ENCODE results near the gene CACNA1S.
A peak's percentile ranks its signal among the peaks of the same experiment; 100 is the strongest.

CACNA1S gene

GRCh38 chr1:201115390-201115937 is 3.2 kb upstream of the CACNA1S start:
- no peak for DNase-seq

DNA sequence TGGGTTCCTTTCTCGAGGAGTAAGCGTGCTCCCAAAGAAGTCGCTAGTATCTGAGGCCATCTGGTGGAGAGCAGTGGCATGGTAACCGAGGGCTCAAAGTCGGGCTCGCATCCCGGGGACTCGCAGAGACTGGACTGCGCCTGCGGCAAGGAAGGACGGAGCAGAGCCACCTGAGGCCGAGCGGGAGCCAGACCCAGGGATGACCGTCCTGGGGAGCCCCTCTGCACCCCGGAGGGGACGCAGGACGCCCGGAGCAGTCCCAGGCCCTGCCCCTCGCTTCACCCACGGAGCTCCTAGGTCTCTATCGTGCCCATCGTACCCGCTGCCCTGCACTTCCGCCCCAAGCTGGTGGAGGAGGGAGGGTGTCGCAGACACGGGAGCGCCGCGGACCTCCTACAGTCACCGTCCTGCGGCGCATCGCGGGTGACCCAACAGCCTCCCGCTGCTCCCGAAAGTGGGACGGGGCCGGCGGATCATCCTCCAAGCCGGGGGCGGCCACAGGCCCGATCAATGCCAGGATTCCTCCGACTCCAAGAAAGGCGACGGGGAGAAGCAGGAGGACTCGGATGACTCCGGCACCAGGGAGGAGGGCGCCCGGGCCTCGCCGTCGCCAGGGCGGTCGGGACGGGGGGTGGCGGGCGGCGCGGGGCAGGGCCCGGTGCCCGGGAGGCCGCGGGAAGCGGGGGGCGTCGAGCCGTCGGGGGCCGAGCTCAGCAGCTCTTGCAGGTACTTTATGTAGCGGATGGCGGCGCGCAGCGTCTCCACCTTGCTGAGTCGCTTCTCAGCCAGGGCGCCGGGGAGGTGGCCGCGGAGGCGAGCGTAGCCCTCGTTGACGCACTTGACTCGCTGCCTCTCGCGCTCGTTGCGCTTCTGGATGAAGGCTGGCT is 2.3 kb upstream of the CACNA1S start:
- DNase-seq = peak; percentile 60 to 93

- DNase-seq = no peak
Measured at GRCh38 chr1:201113451-201114244, 1.4 kb upstream of the CACNA1S start.

DNA sequence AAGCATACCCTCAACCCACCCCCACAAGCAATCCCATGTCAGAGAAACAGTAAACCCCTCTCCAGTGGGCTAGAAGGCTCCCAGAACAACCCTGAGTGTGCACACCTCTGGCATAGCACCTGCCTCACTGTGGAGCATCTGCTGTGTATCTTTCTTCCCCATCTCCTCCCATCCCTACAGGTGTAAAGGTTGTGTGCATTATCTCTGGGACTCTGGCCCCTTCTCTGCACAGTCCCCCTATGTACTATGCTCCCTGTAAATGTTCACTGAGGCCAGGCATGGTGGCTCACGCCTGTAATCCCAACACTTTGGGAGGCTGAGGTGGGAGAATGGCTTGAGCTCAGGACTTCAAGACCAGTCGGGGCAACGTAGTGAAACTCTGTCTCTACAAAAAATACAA is 700 bp upstream of the CACNA1S start:
- no peak for DNase-seq

DNA sequence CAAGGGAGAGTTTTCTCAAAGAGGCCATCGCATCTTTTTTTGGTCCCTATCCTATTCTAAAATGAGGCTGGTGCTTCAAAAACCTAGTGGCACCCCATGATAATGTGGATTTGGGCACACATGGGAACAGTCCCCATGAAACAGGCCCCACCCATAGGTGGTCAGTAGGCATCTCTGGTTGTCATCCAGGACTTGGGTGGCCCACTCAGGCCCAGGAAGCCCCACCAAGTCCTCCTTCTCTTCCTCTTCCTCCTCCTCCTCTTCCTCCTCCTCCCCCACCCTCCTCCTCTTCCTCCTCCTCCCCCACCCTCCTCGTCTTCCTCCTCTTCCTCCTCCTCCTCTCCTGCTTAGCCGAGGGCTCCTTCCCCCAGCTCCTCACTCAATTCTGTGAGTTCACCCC is 554 bp downstream of the CACNA1S start:
- DNase-seq = no peak

DNA sequence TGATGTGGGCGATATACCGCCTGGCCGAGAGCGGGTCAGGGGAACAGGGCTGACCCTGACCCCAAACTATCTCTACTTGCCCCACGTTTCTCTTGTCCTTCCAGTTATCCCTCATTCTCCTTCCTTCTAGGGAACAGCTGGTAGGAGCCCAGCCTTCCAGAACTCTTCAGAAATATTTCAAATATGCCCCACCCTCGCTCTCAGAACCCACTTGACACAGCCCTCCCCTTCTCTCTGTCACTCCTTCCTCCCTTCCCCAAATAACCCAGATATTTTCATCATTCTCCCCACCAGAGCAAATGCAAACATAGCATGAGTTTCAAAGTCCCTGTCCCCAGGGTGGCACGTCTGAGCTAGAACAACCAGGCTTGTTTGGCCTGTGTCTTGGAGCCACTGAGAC is 1.1 kb downstream of the CACNA1S start:
- no peak for DNase-seq

GRCh38 chr1:201110616-201111015 is 1.6 kb downstream of the CACNA1S start:
- DNase-seq = no peak

- no peak for DNase-seq
Measured at GRCh38 chr1:201110138-201110537, 2.1 kb downstream of the CACNA1S start.

- DNase-seq = no peak
Measured at GRCh38 chr1:201109651-201110050, 2.6 kb downstream of the CACNA1S start.

DNA sequence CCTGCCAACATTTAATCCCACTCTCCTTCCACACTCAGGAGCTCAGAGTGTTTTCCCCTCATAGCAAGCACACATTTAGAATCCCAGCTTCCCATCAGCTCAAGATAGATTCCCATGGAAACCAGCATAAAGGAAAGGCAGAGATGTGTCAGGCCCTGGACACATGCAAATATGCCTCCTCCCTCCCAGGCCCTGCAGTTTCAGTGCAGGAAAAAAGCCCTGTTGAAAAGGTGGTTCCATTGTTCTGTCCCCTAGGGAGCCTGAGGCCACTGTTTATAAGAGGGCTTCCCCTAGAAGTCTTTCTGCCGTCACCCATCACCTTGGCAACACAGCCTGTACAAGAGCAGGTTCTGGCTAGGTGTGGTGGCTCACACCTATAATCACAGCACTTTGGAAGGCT is 3.6 kb downstream of the CACNA1S start:
- DNase-seq = no peak

DNA sequence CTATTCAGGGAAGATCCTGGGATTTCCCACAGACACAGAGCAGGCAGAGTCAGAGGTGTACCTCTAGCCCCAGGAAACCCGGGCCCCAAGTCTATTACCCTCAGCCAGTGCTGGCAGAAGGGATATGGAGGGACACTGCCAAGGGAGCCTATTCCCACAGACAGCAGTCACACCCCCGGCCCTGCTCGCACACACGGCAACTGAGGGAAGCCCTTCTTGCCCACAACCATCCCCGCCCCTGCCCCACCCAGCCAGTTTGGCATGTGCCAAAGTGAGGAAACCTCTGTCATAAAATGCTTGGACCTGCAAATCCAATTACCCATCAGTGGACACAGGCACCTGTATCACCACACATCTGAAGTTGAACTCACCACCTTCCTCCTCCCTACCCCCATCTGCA is 6.5 kb downstream of the CACNA1S start:
- no peak for DNase-seq

GRCh38 chr1:201104141-201104540 is 8.1 kb downstream of the CACNA1S start:
- DNase-seq = no peak

GRCh38 chr1:201103666-201104065 is 8.6 kb downstream of the CACNA1S start:
- DNase-seq = no peak

GRCh38 chr1:201100169-201100930 is 11.9 kb downstream of the CACNA1S start:
- DNase-seq = peak in 1 of 2 experiments; percentile 14

GRCh38 chr1:201098992-201099677 is 13.1 kb downstream of the CACNA1S start:
- no peak for DNase-seq

DNA sequence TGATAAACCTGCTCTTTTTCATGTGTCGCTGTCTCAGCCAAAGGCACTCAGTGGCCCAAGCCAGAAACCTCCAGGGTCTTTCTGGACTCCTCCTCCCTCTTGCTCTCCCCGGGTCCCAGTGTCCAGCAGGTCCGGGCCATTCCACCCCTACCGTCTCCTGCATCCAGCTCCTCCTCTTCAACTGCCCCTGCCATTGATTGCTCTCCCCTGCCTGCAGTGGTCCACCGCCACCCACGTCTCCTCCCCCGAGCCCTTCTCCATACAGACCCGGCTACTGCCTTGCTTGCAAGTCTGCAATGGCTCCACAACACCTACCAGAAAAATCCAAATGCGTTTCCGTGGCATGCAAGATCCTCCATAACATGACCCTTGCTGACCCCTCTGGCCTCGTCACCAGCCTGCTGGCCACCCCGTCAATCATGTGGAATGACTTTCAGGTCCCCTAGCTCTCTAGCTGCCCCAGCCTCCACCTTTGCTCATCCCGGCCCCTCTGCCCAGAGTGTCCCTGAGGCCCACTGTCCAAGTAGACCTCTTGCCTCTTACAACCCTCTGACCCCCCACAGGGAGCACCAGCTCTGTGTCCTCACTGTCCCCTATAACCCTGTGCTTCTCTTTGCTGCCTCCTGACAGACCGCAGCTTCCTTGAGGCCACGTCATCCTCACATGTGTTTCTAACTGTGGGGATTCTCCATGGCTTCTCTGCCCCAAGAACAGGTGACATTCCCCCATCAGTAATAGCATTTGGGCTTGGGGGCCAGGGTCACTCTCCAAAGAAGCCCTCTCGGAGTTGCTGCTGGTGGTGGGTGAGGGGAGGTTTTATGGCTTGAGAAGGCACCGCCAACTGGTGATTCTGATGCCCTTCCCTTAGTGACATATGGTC is 15.0 kb downstream of the CACNA1S start:
- no peak for DNase-seq

GRCh38 chr1:201096041-201096461 is 16.2 kb downstream of the CACNA1S start:
- no peak for DNase-seq

DNA sequence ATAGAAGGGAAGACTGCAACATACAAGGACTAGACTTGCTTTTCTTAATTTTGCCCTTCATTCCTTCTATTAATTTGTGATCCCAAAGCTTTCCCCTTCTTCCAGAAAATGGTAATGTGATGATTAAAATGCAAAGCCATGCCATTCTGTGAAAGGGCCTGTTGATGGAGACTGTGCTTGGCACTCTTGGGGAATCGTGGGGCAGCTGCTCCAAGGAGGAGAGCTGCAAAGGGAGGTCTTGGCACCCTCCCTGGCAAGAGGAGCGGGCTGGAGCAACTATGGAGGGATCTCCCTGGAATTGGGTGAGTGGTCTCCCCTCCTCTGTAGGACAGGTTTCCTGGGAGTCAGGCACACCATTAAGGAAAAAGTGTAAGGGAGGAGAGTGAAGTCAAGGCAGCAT is 16.6 kb downstream of the CACNA1S start:
- DNase-seq = no peak

GRCh38 chr1:201094832-201095231 is 17.4 kb downstream of the CACNA1S start:
- DNase-seq = no peak

DNA sequence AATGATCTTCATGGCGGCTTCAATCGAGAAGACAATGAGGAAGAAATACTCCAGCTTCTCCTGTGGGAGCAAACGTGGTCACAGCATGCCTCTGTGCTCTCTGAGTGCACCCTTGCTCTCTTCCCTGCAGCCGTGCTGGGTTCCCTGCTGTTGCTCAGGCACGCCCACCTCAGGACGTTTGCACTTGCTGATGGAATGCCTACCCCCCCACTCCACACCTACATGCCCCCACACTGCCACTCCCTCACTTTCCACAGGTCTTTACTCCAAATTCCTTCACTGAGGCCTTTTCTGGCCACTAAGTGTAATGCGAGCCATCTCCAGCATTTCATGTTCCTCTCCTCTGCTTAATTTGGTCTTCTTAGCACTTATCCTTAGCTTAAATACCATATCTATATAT is 18.3 kb downstream of the CACNA1S start:
- DNase-seq = no peak

- no peak for DNase-seq
Measured at GRCh38 chr1:201093561-201093960, 18.7 kb downstream of the CACNA1S start.

Data from NCI-H524 (cell line).